Fibroblast of lung (primary cell): Measurements from ENCODE around the gene VPS11.

ENCODE experiments used
- EZH2 ChIP-seq: IDR thresholded peaks from 2 replicates; pipeline ENCODE4 v1.5.1; 2012; ENCODE audit warnings: low read length, control low read depth, mild to moderate bottlenecking; ENCODE audit errors: missing control alignments
- TF ChIP-seq, protein P1 (sequence below), 2 donors: IDR thresholded peaks in 1 of 2; conservative IDR thresholded peaks in 1 of 2; 1 replicate in 1 of 2; 2 replicates in 1 of 2; pipeline ENCODE4 v1.5.1; 2011 to 2012; ENCODE audit warnings: low read length in 2 of 2, control low read depth in 1 of 2, inconsistent platforms in 1 of 2, low read depth in 1 of 2, mild to moderate bottlenecking in 1 of 2

DNA sequence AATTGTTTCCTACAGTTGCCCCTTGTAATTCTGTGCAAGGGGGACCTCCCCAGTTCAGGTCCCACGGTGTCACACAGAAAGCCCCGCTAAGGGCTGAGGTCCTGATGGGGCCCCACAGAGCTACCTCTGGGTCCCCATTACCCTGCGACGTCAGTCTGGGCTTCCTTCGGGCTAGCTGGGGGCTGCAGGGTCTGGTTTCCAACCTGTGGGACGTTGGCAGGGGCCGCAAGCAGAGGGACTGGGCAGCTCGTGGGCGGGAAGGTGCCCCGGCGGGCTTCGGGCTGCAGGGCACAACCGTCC, 37.6 kb upstream of the VPS11 start:
- TF ChIP-seq, protein P1, sequence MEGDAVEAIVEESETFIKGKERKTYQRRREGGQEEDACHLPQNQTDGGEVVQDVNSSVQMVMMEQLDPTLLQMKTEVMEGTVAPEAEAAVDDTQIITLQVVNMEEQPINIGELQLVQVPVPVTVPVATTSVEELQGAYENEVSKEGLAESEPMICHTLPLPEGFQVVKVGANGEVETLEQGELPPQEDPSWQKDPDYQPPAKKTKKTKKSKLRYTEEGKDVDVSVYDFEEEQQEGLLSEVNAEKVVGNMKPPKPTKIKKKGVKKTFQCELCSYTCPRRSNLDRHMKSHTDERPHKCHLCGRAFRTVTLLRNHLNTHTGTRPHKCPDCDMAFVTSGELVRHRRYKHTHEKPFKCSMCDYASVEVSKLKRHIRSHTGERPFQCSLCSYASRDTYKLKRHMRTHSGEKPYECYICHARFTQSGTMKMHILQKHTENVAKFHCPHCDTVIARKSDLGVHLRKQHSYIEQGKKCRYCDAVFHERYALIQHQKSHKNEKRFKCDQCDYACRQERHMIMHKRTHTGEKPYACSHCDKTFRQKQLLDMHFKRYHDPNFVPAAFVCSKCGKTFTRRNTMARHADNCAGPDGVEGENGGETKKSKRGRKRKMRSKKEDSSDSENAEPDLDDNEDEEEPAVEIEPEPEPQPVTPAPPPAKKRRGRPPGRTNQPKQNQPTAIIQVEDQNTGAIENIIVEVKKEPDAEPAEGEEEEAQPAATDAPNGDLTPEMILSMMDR (conservative IDR thresholded peaks at IDR 0.05 in 1 of 2, IDR thresholded peaks at IDR 0.05 in 1 of 2; ENCODE audit: low read depth in 1 of 2, low read length in 2 of 2): no peak
- no peak for TF ChIP-seq EZH2
